Activated CD8-positive, alpha-beta memory T cell treated with anti-CD3 and anti-CD28 coated beads, Interleukin-2, amount 10 ng/mL, durations not matched to agents 7 days and 5 days (primary cell): ENCODE results near the gene APOA4. TPM values are rescaled to one million over a fixed set of nuclear protein-coding genes. Genes with fewer than 3 reads are reported as not detected.

Source experiments
- ATAC-seq: fragments of 150-1000 bp; cut with Tn5 transposase; one replicate; pipeline ENCODE4 v1.10.0; 2021; ENCODE audit warnings: moderate library complexity
- CTCF ChIA-PET: fragments of 350-600 bp; sonication (Branson Sonifier 250); formaldehyde crosslinking; loops from one replicate; lab custom pipeline; 2021; ENCODE audit warnings: antibody characterized with exemption; lab: Charles Lee
- DNase-seq: peaks from one replicate; pipeline ENCODE4 v3.0.0-alpha.2; 2020
- H3K27ac Mint-ChIP-seq: one replicate; pipeline ENCODE4 v1.8.0; 2021; ENCODE audit warnings: mild to moderate bottlenecking, mixed read lengths
- H3K27me3 Mint-ChIP-seq: one replicate; pipeline ENCODE4 v1.8.0; 2021; ENCODE audit warnings: mixed read lengths
- H3K36me3 Mint-ChIP-seq: one replicate; pipeline ENCODE4 v1.8.0; 2021; ENCODE audit warnings: mild to moderate bottlenecking, mixed read lengths
- H3K4me1 Mint-ChIP-seq: one replicate; pipeline ENCODE4 v1.8.0; 2021; ENCODE audit warnings: mixed read lengths
- H3K4me3 Mint-ChIP-seq: one replicate; pipeline ENCODE4 v1.8.0; 2021; ENCODE audit warnings: mild to moderate bottlenecking, moderate library complexity, mixed read lengths
- H3K9me3 Mint-ChIP-seq: one replicate; pipeline ENCODE4 v1.8.0; 2022; ENCODE audit warnings: low read depth, mixed read lengths
- total RNA-seq, 2 experiments: library from RNA; stranded (reverse); gene quantifications; one replicate each; pipeline ENCODE4 v1.2.3, GENCODE V29; 2021

Gene APOA4
- total RNA-seq, 2 experiments from 2014 or later = not detected

- ATAC-seq = no peak
Observed at GRCh38 chr11:116788534-116788933, 34.6 kb downstream of the APOA4 start.

DNA sequence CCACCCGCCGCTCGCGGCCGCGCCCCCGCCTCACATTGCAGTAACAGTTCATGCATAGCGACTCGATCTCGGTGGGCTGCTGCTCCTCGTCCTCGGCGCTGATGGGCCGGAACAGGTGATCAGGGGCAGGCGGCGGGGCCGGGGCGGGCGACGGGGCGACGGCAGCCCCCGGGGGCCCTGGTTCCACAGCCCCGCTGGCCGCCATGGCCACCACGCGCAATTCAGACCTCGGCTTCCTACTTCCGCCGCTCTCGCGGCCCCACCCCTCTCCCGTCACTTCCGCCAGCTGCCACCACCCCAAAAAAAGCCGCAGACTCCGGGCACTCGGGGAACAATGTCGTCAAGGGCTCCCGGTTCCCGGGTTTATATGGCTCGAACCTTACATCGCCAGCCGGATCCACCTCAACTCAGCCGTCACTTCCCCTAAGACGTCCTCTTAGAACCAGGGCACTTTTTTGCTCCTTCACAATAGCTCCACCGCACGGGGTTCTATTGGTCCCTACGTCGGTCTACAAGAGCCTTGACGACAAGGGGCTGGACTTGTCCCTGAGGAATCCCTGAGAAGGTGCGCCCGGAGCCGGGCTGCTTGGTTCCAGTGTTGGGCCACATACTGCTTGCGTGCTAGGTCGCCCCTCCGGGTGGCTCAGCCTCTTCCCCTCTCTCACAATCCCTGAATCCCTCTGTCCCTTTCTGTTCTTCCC is 35.2 kb downstream of the APOA4 start, which contains the start of gene ZPR1:
Gene ZPR1, minus strand, starts transcription at position 238 of the 701 bp plus-strand sequence. Its CDS starts 33 bp downstream, at position 205.
- ATAC-seq = peak; percentile 89
- Mint-ChIP-seq H3K4me1 (peaks cover 54% of the 10 kb centered on the region), H3K4me3 (peak within 1 kb of the TSS; percentile 82), H3K27me3 (peaks cover 2% of the 10 kb centered on the region), H3K9me3 (no peaks in the 10 kb centered on the region), H3K36me3 (peaks cover 38% of the 10 kb centered on the region), H3K27ac (peak within 1 kb of the TSS; percentile 88)
- DNase-seq = peak; percentile 91
- CTCF ChIA-PET = interaction anchor here (0.8 to 9.1 kb wide), 13 partner anchors 9 to 443 kb away, joined by 3 to 187 read pairs (median 5); partner anchors contain the start of genes APOA1, BUD13 and SIK3

More at GRCh38 chr11:116788534-116788933, 34.6 kb downstream of the APOA4 start:
- H3K4me1 Mint-ChIP-seq = peaks cover 48% of the 10 kb centered on the region
- peaks cover 32% of the 10 kb centered on the region for H3K36me3 Mint-ChIP-seq
- peak overlapping the region; percentile 82 for H3K4me3 Mint-ChIP-seq
- no peaks in the 10 kb centered on the region for H3K9me3 Mint-ChIP-seq
- DNase-seq = no peak
- H3K27ac Mint-ChIP-seq = peak overlapping the region; percentile 88
- H3K27me3 Mint-ChIP-seq = peaks cover 2% of the 10 kb centered on the region
- CTCF ChIA-PET = interaction anchor here (1.1 to 9.1 kb wide), 10 partner anchors 10 to 317 kb away, joined by 3 to 187 read pairs (median 4); partner anchors contain the start of genes APOA1, BUD13 and SIK3

GRCh38 chr11:116787436-116787785 is 35.7 kb downstream of the APOA4 start:
- DNase-seq = no peak
- H3K4me3 Mint-ChIP-seq = peak overlapping the region; percentile 82
- peak overlapping the region; percentile 71 for H3K27ac Mint-ChIP-seq
- CTCF ChIA-PET = interaction anchor here (0.6 to 9.1 kb wide), 13 partner anchors 9 to 443 kb away, joined by 3 to 187 read pairs (median 5); partner anchors contain the start of genes APOA1, BUD13 and SIK3
- ATAC-seq = peak; percentile 2
- H3K4me1 Mint-ChIP-seq = peaks cover 59% of the 10 kb centered on the region
- peaks cover 42% of the 10 kb centered on the region for H3K36me3 Mint-ChIP-seq
- H3K9me3 Mint-ChIP-seq = no peaks in the 10 kb centered on the region
- H3K27me3 Mint-ChIP-seq = peaks cover 2% of the 10 kb centered on the region

- no peaks in the 10 kb centered on the region for H3K9me3 Mint-ChIP-seq
- CTCF ChIA-PET = interaction anchor here (0.6 to 9.1 kb wide), 13 partner anchors 8 to 444 kb away, joined by 3 to 187 read pairs (median 5); partner anchors contain the start of genes APOA1, BUD13 and SIK3
- peak overlapping the region; percentile 71 for H3K27ac Mint-ChIP-seq
- peaks cover 2% of the 10 kb centered on the region for H3K27me3 Mint-ChIP-seq
- H3K4me3 Mint-ChIP-seq = peak overlapping the region; percentile 82
- peaks cover 47% of the 10 kb centered on the region for H3K36me3 Mint-ChIP-seq
- no peak for DNase-seq
- ATAC-seq = no peak
- peaks cover 64% of the 10 kb centered on the region for H3K4me1 Mint-ChIP-seq
Observed at GRCh38 chr11:116786966-116787365, 36.1 kb downstream of the APOA4 start.

DNA sequence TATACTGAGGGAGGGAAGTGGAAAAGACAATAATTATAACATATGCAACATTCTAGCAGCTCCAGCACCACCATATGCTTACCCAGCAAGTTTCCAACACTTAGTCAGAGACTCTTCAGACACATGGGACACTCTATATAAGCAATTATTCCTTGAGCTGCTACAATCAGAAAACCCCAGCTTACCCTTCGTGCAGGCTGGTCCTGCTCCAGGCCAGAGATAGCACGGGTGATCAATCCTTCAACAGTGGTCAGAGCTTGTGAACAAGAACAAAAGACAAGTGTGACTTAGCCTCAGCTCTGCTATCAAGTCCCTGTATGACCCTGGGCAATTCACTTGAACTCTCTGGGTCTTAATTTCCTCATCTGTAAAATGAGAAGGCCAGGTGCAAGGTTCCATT is 36.8 kb downstream of the APOA4 start:
- H3K27me3 Mint-ChIP-seq = peaks cover 2% of the 10 kb centered on the region
- DNase-seq (no peak), ATAC-seq (no peak)
- H3K27ac Mint-ChIP-seq = peak overlapping the region; percentile 5
- peaks cover 67% of the 10 kb centered on the region for H3K4me1 Mint-ChIP-seq
- no peaks in the 10 kb centered on the region for H3K9me3 Mint-ChIP-seq
- CTCF ChIA-PET = interaction anchor here (0.8 to 9.1 kb wide), 6 partner anchors 12 to 444 kb away, joined by 3 to 187 read pairs (median 33); partner anchors contain the start of genes APOA1 and BUD13
- peak overlapping the region; percentile 82 for H3K4me3 Mint-ChIP-seq
- peaks cover 50% of the 10 kb centered on the region for H3K36me3 Mint-ChIP-seq

DNA sequence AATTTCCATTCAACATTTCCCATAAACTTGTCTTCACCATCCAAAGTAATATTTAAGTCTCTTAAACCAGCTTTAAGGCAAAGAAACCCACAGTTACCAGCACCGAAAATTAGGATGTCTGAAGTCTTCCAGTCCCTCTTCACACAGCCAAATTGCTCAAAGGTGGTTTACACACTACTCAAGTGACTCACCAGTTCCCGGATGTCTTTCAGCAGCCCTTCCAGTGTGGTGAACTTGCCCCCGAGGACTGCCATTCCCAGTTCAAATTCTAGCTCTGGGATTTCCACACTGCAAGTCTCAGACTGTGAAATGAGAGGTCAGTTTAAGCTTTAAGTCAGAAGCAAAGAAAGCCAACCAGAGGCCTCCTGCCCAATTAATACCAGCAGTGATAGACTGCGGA is 40.4 kb downstream of the APOA4 start:
- ATAC-seq = peak; percentile 67
- Mint-ChIP-seq H3K4me1 (peaks cover 74% of the 10 kb centered on the region), H3K27me3 (no peaks in the 10 kb centered on the region), H3K27ac (peak overlapping the region; percentile 78), H3K4me3 (no peak overlapping the region), H3K9me3 (no peaks in the 10 kb centered on the region), H3K36me3 (peaks cover 81% of the 10 kb centered on the region)
- CTCF ChIA-PET = interaction anchor here (1.0 to 1.5 kb wide), 2 partner anchors 9 to 53 kb away, joined by 6 to 8 read pairs; partner anchors contain the start of gene APOA5
- DNase-seq = peak; percentile 62

- ATAC-seq = no peak
- H3K4me1 Mint-ChIP-seq = peaks cover 67% of the 10 kb centered on the region
Observed at GRCh38 chr11:116778556-116778955, 44.5 kb downstream of the APOA4 start.

GRCh38 chr11:116777056-116777455 is 46.0 kb downstream of the APOA4 start:
- Mint-ChIP-seq H3K36me3 (peaks cover 55% of the 10 kb centered on the region), H3K4me3 (no peak overlapping the region), H3K27ac (no peak overlapping the region), H3K4me1 (peaks cover 57% of the 10 kb centered on the region), H3K27me3 (no peaks in the 10 kb centered on the region), H3K9me3 (no peaks in the 10 kb centered on the region)
- no peak for ATAC-seq
- DNase-seq = no peak
- CTCF ChIA-PET = no interaction called here

More at GRCh38 chr11:116778556-116778955, 44.5 kb downstream of the APOA4 start:
- CTCF ChIA-PET = interaction anchor here (1.6 kb wide), 1 partner anchor 9 kb away, joined by 5 read pairs; the partner anchor contains the start of gene ZPR1
- Mint-ChIP-seq H3K9me3 (no peaks in the 10 kb centered on the region), H3K4me3 (no peak overlapping the region), H3K36me3 (peaks cover 68% of the 10 kb centered on the region), H3K27me3 (no peaks in the 10 kb centered on the region), H3K27ac (no peak overlapping the region)
- DNase-seq = no peak

DNA sequence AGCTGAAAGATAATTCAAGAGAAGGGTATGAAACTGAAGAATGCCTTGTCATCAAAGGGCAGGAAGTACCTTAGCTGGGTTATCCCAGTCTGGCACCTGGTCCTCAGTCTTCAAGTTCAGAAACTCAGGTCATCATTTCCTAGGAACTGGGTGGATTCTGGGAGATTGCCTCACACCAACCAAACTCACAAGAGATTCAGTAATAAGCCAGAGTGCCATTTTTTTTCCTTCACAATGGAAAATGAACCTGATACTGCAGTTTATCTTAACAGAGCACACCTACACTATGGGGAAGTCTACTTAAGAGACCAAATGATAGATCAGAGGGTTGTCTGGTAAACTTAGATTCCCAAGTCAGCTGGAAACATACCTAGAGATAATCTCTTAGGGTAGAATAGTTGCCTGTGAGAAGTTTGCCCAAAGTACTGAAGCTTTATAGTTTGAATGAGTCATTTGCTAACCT is 46.6 kb downstream of the APOA4 start:
- H3K27me3 Mint-ChIP-seq = no peaks in the 10 kb centered on the region
- CTCF ChIA-PET = interaction anchor here (6.0 kb wide), 1 partner anchor 12 kb away, joined by 59 read pairs; the partner anchor contains the start of genes APOA5 and ZPR1
- ATAC-seq (no peak), DNase-seq (no peak)
- H3K4me1 Mint-ChIP-seq = peaks cover 60% of the 10 kb centered on the region
- no peak overlapping the region for H3K4me3 Mint-ChIP-seq
- peaks cover 52% of the 10 kb centered on the region for H3K36me3 Mint-ChIP-seq
- H3K9me3 Mint-ChIP-seq = no peaks in the 10 kb centered on the region
- no peak overlapping the region for H3K27ac Mint-ChIP-seq

DNA sequence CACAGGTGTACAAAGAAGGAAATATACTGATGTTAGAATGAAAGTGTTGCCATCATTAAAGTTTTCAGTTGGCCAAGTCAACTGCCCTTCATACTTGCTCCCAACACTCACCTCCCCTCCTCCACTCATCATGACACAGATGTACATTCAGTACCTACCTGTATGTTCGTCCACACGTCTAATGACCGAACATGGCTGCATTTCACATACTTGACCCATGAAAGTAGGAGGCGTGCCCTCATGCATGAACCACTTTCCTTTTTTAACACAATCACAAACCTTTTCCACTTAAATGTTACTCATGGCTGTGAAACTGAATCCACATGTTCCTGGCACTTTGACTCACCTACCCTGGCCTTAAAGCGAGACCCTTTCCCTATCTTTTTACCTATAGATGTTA is 47.1 kb downstream of the APOA4 start:
- CTCF ChIA-PET = interaction anchor here (6.0 kb wide), 1 partner anchor 13 kb away, joined by 59 read pairs; the partner anchor contains the start of genes APOA5 and ZPR1
- peaks cover 59% of the 10 kb centered on the region for H3K4me1 Mint-ChIP-seq
- H3K36me3 Mint-ChIP-seq = peaks cover 47% of the 10 kb centered on the region
- no peak overlapping the region for H3K4me3 Mint-ChIP-seq
- no peaks in the 10 kb centered on the region for H3K27me3 Mint-ChIP-seq
- H3K27ac Mint-ChIP-seq = peak overlapping the region; percentile 4
- H3K9me3 Mint-ChIP-seq = no peaks in the 10 kb centered on the region
- DNase-seq = no peak
- no peak for ATAC-seq

GRCh38 chr11:116774661-116775060 is 48.4 kb downstream of the APOA4 start:
- ATAC-seq = no peak
- H3K36me3 Mint-ChIP-seq = peaks cover 44% of the 10 kb centered on the region

DNA sequence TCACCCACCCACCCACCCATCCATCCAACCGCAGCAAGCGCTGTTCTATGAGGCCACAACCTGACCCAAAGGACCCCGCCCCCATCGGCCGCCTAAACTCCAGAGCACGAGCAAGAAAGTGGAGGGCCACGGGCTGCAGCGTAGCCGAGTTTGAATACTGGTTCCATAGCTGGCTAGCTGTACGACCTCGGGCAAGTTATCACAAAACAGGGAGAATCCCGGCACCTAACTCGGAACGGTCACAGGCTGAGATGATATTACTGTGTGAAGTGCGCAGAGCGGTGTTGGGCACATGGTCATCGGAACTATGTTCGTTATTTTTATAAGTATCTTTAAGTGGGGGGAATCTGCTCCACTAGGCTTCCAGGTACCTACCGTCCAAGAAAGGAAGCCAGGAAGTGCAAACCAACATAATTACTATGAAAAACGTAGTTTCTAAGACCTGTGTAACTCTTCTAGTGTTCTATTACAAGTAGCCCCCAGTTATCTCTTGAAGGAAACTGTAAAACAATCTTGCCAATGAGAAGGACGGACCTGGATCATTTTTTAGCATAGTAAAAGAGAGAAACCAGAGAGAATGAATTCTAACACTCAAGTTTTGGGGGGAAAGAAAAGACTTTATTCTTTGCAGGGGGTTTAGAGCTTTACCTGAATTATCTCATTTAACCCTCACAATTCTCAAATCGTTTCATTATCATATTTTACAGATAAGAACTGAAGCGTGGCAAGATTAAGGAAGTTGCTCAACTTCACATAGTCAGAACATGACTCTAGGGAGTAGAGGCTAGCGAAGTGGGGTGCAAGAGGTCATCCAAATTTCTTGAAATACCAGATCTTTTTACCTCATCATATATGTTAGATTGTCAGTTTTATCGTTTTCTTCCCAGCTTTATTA is 49.7 kb downstream of the APOA4 start:
- Mint-ChIP-seq H3K4me3 (peak overlapping the region; percentile 90), H3K36me3 (peaks cover 41% of the 10 kb centered on the region), H3K9me3 (no peaks in the 10 kb centered on the region), H3K4me1 (peaks cover 58% of the 10 kb centered on the region), H3K27me3 (no peaks in the 10 kb centered on the region), H3K27ac (peak overlapping the region; percentile 93)
- DNase-seq = no peak
- peak; percentile 14 for ATAC-seq
- CTCF ChIA-PET = interaction anchor here (0.6 to 6.0 kb wide), 8 partner anchors 15 to 370 kb away, joined by 3 to 59 read pairs (median 4); partner anchors contain the start of genes APOA5, SIK3 and ZPR1

More at GRCh38 chr11:116774661-116775060, 48.4 kb downstream of the APOA4 start:
- H3K27ac Mint-ChIP-seq = peak overlapping the region; percentile 44
- no peaks in the 10 kb centered on the region for H3K9me3 Mint-ChIP-seq
- no peak for DNase-seq
- peaks cover 57% of the 10 kb centered on the region for H3K4me1 Mint-ChIP-seq
- H3K27me3 Mint-ChIP-seq = no peaks in the 10 kb centered on the region
- no peak overlapping the region for H3K4me3 Mint-ChIP-seq
- CTCF ChIA-PET = interaction anchor here (1.0 to 6.0 kb wide), 3 partner anchors 14 to 330 kb away, joined by 3 to 59 read pairs (median 4); partner anchors contain the start of genes APOA5 and ZPR1
